ENCODE data around the gene GSTM2. TPM values are rescaled to one million over a fixed set of nuclear protein-coding genes. Genes with fewer than 3 reads are reported as not detected.

GSTM2 gene
- total RNA-seq, 1 experiment from 2014 or later = 18.4 TPM

GRCh38 chr1:109629372-109630030 lies 38.4 kb upstream of the GSTM2 start:
- no peak for DNase-seq (ENCODE audit: low read depth)

- no peak for DNase-seq (ENCODE audit: low read depth)
Observed at GRCh38 chr1:109630081-109630897, 37.6 kb upstream of the GSTM2 start.

GRCh38 chr1:109630898-109631512 lies 36.9 kb upstream of the GSTM2 start:
- no peak for DNase-seq (ENCODE audit: low read depth)

- DNase-seq (ENCODE audit: low read depth) = no peak
Observed at GRCh38 chr1:109631513-109632505, 36.0 kb upstream of the GSTM2 start.

- no peak for DNase-seq (ENCODE audit: low read depth)
Observed at GRCh38 chr1:109632671-109633346, 35.0 kb upstream of the GSTM2 start.

GRCh38 chr1:109634292-109634691 lies 33.6 kb upstream of the GSTM2 start:
- no peak for DNase-seq (ENCODE audit: low read depth)

GRCh38 chr1:109634771-109635750 lies 32.8 kb upstream of the GSTM2 start:
- no peak for DNase-seq (ENCODE audit: low read depth)

GRCh38 chr1:109635862-109636200 lies 32.0 kb upstream of the GSTM2 start:
- no peak for DNase-seq (ENCODE audit: low read depth)

GRCh38 chr1:109636201-109636952 lies 31.5 kb upstream of the GSTM2 start:
- peak; percentile 49 for DNase-seq (ENCODE audit: low read depth)

- DNase-seq (ENCODE audit: low read depth) = no peak
Observed at GRCh38 chr1:109637446-109637845, 30.4 kb upstream of the GSTM2 start.

GRCh38 chr1:109639063-109639840 lies 28.6 kb upstream of the GSTM2 start:
- DNase-seq (ENCODE audit: low read depth) = no peak

- no peak for DNase-seq (ENCODE audit: low read depth)
Observed at GRCh38 chr1:109639841-109640184, 28.0 kb upstream of the GSTM2 start.

- peak; percentile 49 for DNase-seq (ENCODE audit: low read depth)
Observed at GRCh38 chr1:109640285-109640865, 27.5 kb upstream of the GSTM2 start.

GRCh38 chr1:109641078-109641740 lies 26.6 kb upstream of the GSTM2 start:
- no peak for DNase-seq (ENCODE audit: low read depth)

GRCh38 chr1:109641861-109642260 lies 26.0 kb upstream of the GSTM2 start:
- no peak for DNase-seq (ENCODE audit: low read depth)

- DNase-seq (ENCODE audit: low read depth) = no peak
Observed at GRCh38 chr1:109642626-109643025, 25.2 kb upstream of the GSTM2 start.

Measured in LHCN-M2 (cell line).